PC-9 (cell line): ENCODE results near the gene ZNF423.

ENCODE experiments used
- EZH2 ChIP-seq: fragments of 200-600 bp; sonication (generic); IDR thresholded peaks from 2 replicates; pipeline ENCODE4 v1.8.0; 2017; ENCODE audit warnings: antibody characterized with exemption, low read depth
- TF ChIP-seq, protein P1 (sequence below): fragments of 200-600 bp; sonication (generic); conservative IDR thresholded peaks from 2 replicates; pipeline ENCODE4 v1.6.1; 2017; ENCODE audit warnings: mixed run types, antibody characterized with exemption, mild to moderate bottlenecking, moderate library complexity

DNA sequence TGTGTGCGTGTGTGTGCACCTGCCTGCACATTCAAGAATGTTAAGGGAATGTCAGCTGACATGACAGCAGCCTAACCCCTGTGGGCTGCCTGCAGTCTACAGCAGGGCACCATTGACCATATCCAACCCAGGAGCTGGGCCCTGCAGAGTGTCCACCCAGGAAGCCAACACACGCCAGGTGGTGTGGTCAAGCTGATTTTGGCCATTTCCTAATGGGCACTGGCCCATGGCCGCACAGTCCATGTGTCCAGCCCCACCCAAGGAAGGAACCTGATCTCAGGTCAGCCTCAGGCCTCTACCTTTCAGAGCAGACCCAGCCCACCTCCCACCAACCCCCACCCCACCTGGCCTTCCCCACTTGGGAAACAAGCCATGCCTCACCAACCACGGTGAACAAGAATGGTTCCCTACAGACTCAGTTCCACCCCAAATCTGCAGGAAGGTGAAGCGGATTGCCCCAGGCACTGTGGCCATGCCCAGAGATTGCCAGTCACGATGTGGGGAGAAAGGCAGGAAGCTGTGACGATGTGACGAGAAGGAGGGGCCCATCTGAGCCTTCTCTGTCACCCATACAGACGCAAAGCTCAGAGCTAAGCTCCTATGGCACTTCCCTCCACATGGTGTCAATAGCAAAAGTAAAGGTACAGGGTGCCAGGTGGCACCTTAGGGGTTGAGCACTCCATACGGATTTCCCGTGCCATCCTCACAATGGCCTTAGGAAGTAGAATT is 77.5 kb downstream of the ZNF423 start:
- TF ChIP-seq, protein P1, sequence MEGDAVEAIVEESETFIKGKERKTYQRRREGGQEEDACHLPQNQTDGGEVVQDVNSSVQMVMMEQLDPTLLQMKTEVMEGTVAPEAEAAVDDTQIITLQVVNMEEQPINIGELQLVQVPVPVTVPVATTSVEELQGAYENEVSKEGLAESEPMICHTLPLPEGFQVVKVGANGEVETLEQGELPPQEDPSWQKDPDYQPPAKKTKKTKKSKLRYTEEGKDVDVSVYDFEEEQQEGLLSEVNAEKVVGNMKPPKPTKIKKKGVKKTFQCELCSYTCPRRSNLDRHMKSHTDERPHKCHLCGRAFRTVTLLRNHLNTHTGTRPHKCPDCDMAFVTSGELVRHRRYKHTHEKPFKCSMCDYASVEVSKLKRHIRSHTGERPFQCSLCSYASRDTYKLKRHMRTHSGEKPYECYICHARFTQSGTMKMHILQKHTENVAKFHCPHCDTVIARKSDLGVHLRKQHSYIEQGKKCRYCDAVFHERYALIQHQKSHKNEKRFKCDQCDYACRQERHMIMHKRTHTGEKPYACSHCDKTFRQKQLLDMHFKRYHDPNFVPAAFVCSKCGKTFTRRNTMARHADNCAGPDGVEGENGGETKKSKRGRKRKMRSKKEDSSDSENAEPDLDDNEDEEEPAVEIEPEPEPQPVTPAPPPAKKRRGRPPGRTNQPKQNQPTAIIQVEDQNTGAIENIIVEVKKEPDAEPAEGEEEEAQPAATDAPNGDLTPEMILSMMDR: no peak
- no peak for TF ChIP-seq EZH2
